ENCODE results near the gene EXOC2. TPM values are rescaled to one million over a fixed set of nuclear protein-coding genes. Genes with fewer than 3 reads are reported as not detected.

Gene EXOC2
- total and polyA plus RNA-seq, 2 of the 13 experiments (the other 11 are each of a cell fraction or from before 2014, with no cell fraction given), result 12.6 to 22.9 TPM

- Histone ChIP-seq H4K20me1 (ENCODE audit: insufficient read depth, low read length) (no peaks in the 10 kb centered on the region; the same call in 1 of the 2 replicates), H3K9ac (ENCODE audit: insufficient read depth, low read depth, low read length) (no peak overlapping the region), H3K79me2 (ENCODE audit: insufficient read depth, low read length) (no peaks in the 10 kb centered on the region), H3K4me3 (replicated peaks in 1 of 3; ENCODE audit: insufficient read depth in 1 of 3, low read depth in 2 of 3, low read length in 3 of 3) (no peak overlapping the region), H3K4me1 (ENCODE audit: insufficient read depth, low read length) (no peaks in the 10 kb centered on the region), H3K4me2 (ENCODE audit: low read depth, low read length) (no peak overlapping the region), H3K36me3 (replicated peaks in 1 of 2; ENCODE audit: control insufficient read depth in 1 of 2, insufficient read depth in 2 of 2, low read length in 2 of 2) (no peaks in the 10 kb centered on the region), H3K9me3 (ENCODE audit: low read length) (no peaks in the 10 kb centered on the region), H3K27me3 (ENCODE audit: control insufficient read depth in 1 of 2, insufficient read depth in 2 of 2, low read length in 2 of 2) (peaks cover 11 to 70% of the 10 kb centered on the region in 2 experiments; a peak in 4 of 5 replicates), H2AFZ (ENCODE audit: low read length) (no peak overlapping the region), H3K27ac (ENCODE audit: extremely low read length, insufficient read depth, low read length) (no peak overlapping the region)
- ATAC-seq, result no peak
- intact Hi-C loops (cut with micrococcal nuclease; ENCODE audit: unreplicated experiment) (no loop called here), in situ Hi-C loops (cut with HindIII; ENCODE audit: extremely low pct_ligation_motif_present, low pct_unique_long_range_greater_than_20kb) (no loop called here)
- BruUV-seq (replicated peaks), result no TSS peak
- no peak for DNase-seq (ENCODE audit: low spot score)
- POLR2A ChIA-PET, result no interaction called here
- CTCF ChIA-PET (ENCODE audit: low intra/inter-chr PET ratio, low total read pairs), result no interaction called here
- 76% methylated on average over 50 of the region's 62 CpGs for WGBS (ENCODE audit: low lambda C conversion rate)
- FAIRE-seq, result no peak
- no peak for TF ChIP-seq ATM (IDR thresholded peaks at IDR 0.05; ENCODE audit: borderline replicate concordance)
- TF ChIP-seq ZNF644 (CRISPR knock-in tag; IDR thresholded peaks at IDR 0.05; ENCODE audit: low read depth), result no peak
- no peak for TF ChIP-seq ZNF557 (CRISPR knock-in tag; IDR thresholded peaks at IDR 0.05)
- no peak for TF ChIP-seq ZNF296 (CRISPR knock-in tag; conservative IDR thresholded peaks at IDR 0.05)
- no peak for TF ChIP-seq ZNF589 (CRISPR knock-in tag; conservative IDR thresholded peaks at IDR 0.05)
- no peak for TF ChIP-seq SCMH1 (CRISPR knock-in tag; IDR thresholded peaks at IDR 0.05; ENCODE audit: borderline replicate concordance)
- TF ChIP-seq ZHX1 (CRISPR knock-in tag; IDR thresholded peaks at IDR 0.05; ENCODE audit: low read depth), result no peak
- no peak for TF ChIP-seq MIER3 (CRISPR knock-in tag; IDR thresholded peaks at IDR 0.05; ENCODE audit: borderline replicate concordance)
- TF ChIP-seq TRAFD1 (CRISPR knock-in tag; IDR thresholded peaks at IDR 0.05; ENCODE audit: borderline replicate concordance), result no peak
- TF ChIP-seq KLF13 (CRISPR knock-in tag; IDR thresholded peaks at IDR 0.05), result no peak
- no peak for TF ChIP-seq KMT2A (CRISPR knock-in tag; IDR thresholded peaks at IDR 0.05)
- no peak for TF ChIP-seq YEATS4 (CRISPR knock-in tag; IDR thresholded peaks at IDR 0.05; ENCODE audit: borderline replicate concordance)
- no peak for TF ChIP-seq EP300 (IDR thresholded peaks at IDR 0.05; ENCODE audit: low read depth in 2 of 2, low read length in 2 of 2)
- no peak for TF ChIP-seq EP300 (CRISPR knock-in tag; IDR thresholded peaks at IDR 0.05; ENCODE audit: borderline replicate concordance)
- no peak for TF ChIP-seq KLF11 (CRISPR knock-in tag; IDR thresholded peaks at IDR 0.05)
- TF ChIP-seq, protein P1, sequence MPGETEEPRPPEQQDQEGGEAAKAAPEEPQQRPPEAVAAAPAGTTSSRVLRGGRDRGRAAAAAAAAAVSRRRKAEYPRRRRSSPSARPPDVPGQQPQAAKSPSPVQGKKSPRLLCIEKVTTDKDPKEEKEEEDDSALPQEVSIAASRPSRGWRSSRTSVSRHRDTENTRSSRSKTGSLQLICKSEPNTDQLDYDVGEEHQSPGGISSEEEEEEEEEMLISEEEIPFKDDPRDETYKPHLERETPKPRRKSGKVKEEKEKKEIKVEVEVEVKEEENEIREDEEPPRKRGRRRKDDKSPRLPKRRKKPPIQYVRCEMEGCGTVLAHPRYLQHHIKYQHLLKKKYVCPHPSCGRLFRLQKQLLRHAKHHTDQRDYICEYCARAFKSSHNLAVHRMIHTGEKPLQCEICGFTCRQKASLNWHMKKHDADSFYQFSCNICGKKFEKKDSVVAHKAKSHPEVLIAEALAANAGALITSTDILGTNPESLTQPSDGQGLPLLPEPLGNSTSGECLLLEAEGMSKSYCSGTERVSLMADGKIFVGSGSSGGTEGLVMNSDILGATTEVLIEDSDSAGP (CRISPR knock-in tag; IDR thresholded peaks at IDR 0.05; ENCODE audit: borderline replicate concordance), result no peak
- no peak for TF ChIP-seq BATF2 (CRISPR knock-in tag; IDR thresholded peaks at IDR 0.05)
Measured at GRCh38 chr6:449486-450419, 243.2 kb downstream of the EXOC2 start.

Measured in HepG2 (cell line).